Measurements from ENCODE around the gene TRIM7.
A peak's percentile ranks its signal among the peaks of the same experiment; 100 is the strongest.
"Not testable (repeated sequence)": the region's sequence is repeated elsewhere in the genome, so short reads cannot be mapped to it uniquely, and the experiment has no call there.

Gene TRIM7

DNA sequence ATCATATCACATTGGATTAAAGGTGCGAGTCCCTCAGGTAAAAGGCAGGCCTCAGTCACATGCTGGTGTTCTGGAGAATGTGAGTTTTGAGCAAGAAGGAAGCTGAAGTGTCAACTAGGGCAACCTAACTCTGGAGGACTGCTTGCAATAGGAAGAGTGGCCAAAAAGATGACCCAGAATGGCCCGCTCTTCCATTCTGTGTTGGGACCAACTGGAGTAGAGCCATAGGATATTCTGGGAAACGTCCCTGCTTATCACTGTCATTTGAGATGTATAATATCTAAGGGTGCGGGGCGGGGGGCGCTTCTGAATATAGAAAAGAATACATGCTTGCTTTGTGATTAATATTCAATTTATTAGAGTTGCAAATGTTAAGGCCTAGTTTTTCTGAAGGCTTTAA, 7.1 kb upstream of the TRIM7 start:
- no peak for TF ChIP-seq ZNF274 (IDR thresholded peaks at IDR 0.05; ENCODE audit: low read depth, low read length)

GRCh38 chr5:181211208-181211607, 6.2 kb upstream of the TRIM7 start:
- no peak overlapping the region for H3K4me3 ChIP-seq (ENCODE audit: low read length)
- TF ChIP-seq ZNF274 (IDR thresholded peaks at IDR 0.05; ENCODE audit: low read depth, low read length): no peak

More for the DNA sequence above, 7.1 kb upstream of the TRIM7 start:
- H3K4me3 ChIP-seq (ENCODE audit: low read length): no peak overlapping the region

GRCh38 chr5:181210698-181211097, 5.7 kb upstream of the TRIM7 start:
- not testable (repeated sequence) for H3K4me3 ChIP-seq (ENCODE audit: low read length)

DNA sequence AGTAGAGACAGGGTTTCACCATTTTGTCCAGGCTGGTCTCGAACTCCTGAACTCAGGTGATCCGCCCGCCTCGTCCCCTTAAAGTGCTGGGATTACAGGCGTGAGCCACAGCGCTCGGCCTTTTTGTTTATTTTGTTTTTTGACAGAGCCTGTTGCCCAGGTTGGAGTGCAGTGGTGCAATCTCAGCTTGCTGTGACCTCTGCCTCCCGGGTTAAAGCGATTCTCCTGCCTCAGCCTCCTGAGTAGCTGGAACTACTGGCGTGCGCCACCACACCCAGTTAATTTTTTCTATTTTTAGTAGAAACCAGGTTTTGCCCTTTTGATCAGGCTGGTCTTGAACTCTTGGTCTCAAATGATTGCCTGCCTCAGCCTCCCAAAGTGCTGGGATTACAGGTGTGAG, 5.2 kb upstream of the TRIM7 start:
- H3K4me3 ChIP-seq (ENCODE audit: low read length): not testable (repeated sequence)

DNA sequence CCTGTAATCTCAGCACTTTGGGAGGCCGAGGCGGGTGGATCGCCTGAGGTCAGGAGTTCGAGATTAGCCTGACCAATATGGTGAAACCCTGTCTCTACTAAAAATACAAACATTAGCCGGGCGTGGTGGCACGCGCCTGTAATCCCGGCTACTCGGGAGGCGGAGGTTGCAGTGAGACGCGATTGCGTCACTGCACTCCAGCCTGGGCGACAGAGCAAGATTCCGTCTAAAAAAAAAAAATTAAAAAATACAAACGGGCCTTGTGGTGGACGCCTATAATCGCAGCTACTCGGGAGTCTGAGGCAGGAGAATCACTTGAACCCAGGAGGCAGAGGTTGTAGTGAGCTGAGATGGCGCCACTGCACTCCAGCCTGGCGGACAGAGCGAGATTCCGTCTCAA, 4.0 kb upstream of the TRIM7 start:
- peak overlapping the region; percentile 23; the same call in 1 of the 2 replicates for H3K4me3 ChIP-seq (ENCODE audit: low read length)

DNA sequence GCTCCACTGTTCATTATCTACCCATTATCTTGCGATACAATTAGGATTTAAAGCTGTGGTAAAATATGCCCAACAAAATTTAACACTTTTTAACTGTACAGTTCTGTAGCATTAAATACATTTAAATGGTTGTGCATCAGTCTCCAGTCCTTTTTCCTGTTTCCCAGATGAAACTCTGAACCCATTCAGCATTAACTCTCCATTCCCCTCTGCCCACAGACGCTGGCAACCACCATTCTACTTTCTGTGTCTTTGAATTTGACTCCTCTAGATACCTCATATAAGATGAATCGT, 2.9 kb upstream of the TRIM7 start:
- TF ChIP-seq ZNF274 (IDR thresholded peaks at IDR 0.05; ENCODE audit: low read depth, low read length): no peak
- H3K4me3 ChIP-seq (ENCODE audit: low read length): no peak overlapping the region

- no peak for TF ChIP-seq ZNF274 (IDR thresholded peaks at IDR 0.05; ENCODE audit: low read depth, low read length)
- peak overlapping the region; percentile 69 for H3K4me3 ChIP-seq (ENCODE audit: low read length)
Observed at GRCh38 chr5:181207214-181207959, 2.4 kb upstream of the TRIM7 start.

- no peak for TF ChIP-seq ZNF274 (IDR thresholded peaks at IDR 0.05; ENCODE audit: low read depth, low read length)
- H3K4me3 ChIP-seq (ENCODE audit: low read length): peak overlapping the region; percentile 63; the same call in 1 of the 2 replicates
Observed at GRCh38 chr5:181205761-181206649, 1.0 kb upstream of the TRIM7 start.

GRCh38 chr5:181204113-181204825, 727 bp downstream of the TRIM7 start:
- no peak for TF ChIP-seq ZNF274 (IDR thresholded peaks at IDR 0.05; ENCODE audit: low read depth, low read length)
- H3K4me3 ChIP-seq (ENCODE audit: low read length): peak overlapping the region; percentile 63; the same call in 1 of the 2 replicates

- no peak for TF ChIP-seq ZNF274 (IDR thresholded peaks at IDR 0.05; ENCODE audit: low read depth, low read length)
- H3K4me3 ChIP-seq (ENCODE audit: low read length): no peak overlapping the region; the same call in 1 of the 2 replicates
Observed at GRCh38 chr5:181203777-181204112, 1.3 kb downstream of the TRIM7 start.

- no peak overlapping the region for H3K4me3 ChIP-seq (ENCODE audit: low read length)
- no peak for TF ChIP-seq ZNF274 (IDR thresholded peaks at IDR 0.05; ENCODE audit: low read depth, low read length)
Observed at GRCh38 chr5:181203093-181203711, 1.8 kb downstream of the TRIM7 start.

GRCh38 chr5:181200816-181201215, 4.2 kb downstream of the TRIM7 start:
- no peak overlapping the region for H3K4me3 ChIP-seq (ENCODE audit: low read length)
- TF ChIP-seq ZNF274 (IDR thresholded peaks at IDR 0.05; ENCODE audit: low read depth, low read length): no peak

DNA sequence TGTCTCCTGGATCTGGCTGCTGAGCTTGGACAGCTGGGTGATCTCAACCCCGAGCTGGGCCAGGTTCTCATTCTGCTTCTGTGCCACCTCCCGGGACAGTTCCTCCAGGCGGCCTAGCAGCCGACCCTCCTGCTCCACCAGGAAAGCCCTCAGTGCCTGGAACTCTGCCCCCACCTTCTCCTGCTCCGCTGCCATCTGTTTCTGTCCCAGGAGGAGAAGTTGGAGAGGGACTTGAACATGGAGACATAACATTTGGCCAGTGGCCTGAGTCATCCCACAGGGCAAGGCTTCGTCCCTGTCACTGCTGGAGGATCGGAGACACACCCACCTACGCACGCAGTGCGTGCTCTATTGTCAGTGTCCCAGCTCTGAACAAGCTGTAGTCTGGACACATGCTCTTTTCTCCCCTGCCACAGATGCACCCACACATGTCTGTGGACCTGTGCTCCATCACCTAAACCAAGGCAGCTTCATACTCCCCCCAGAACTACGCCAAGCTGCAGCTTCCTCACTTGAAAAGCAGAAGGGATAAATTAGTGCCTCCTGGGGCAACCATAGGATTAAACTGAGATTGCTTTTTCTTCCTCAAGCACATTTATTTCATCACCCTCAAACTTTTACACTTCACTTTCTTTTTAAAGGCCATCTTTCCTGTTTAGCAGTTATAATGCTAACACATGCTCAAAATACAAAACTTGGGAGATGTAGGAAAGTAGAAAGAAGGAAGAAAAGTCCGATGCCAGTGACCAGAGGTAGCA, 4.9 kb downstream of the TRIM7 start:
- no peak for TF ChIP-seq ZNF274 (IDR thresholded peaks at IDR 0.05; ENCODE audit: low read depth, low read length)
- H3K4me3 ChIP-seq (ENCODE audit: low read length): no peak overlapping the region

Data from GM08714 (cell line).